Activated T-cell treated with anti-CD3 and anti-CD28 coated beads, Interleukin-2, amount 50 U/mL, for 72 hours (primary cell): ENCODE measurements around the gene DHRS7B. TPM values are rescaled to one million over a fixed set of nuclear protein-coding genes. Genes with fewer than 3 reads are reported as not detected.

ENCODE experiments used
- ATAC-seq, 2 donors: fragments of 150-1000 bp; cut with Tn5 transposase; replicated peaks in 1 of 2; 2 replicates each; pipeline ENCODE4 v1.10.0; 2021; ENCODE audit warnings: moderate library complexity in 2 of 2, mild to moderate bottlenecking in 1 of 2
- DNase-seq, 2 donors: peaks; one replicate each; pipeline ENCODE4 v3.0.0; 2021 to 2022; ENCODE audit warnings: mixed read lengths in 1 of 2
- H3K27ac Mint-ChIP-seq: one replicate; pipeline ENCODE4 v1.8.0; 2022; ENCODE audit warnings: mild to moderate bottlenecking, moderate library complexity, mixed read lengths
- H3K27me3 Mint-ChIP-seq: one replicate; pipeline ENCODE4 v1.8.0; 2022; ENCODE audit warnings: low read depth, mixed read lengths
- H3K36me3 Mint-ChIP-seq, 2 donors: one replicate each; pipeline ENCODE4 v1.8.0; 2022; ENCODE audit warnings: mixed read lengths in 2 of 2, mild to moderate bottlenecking in 1 of 2; ENCODE audit not compliant: insufficient read depth in 2 of 2
- H3K4me1 Mint-ChIP-seq: one replicate; pipeline ENCODE4 v1.8.0; 2022; ENCODE audit warnings: low read depth, mixed read lengths
- H3K4me3 Mint-ChIP-seq, 2 donors: one replicate each; pipeline ENCODE4 v1.8.0; 2022; ENCODE audit warnings: mild to moderate bottlenecking in 2 of 2, mixed read lengths in 2 of 2, moderate library complexity in 2 of 2
- H3K9me3 Mint-ChIP-seq, 2 donors: one replicate each; pipeline ENCODE4 v1.8.0; 2022; ENCODE audit warnings: mixed read lengths in 2 of 2
- total RNA-seq, 2 donors: library from RNA; stranded (reverse); gene quantifications; one replicate each; pipeline ENCODE4 v1.2.3, GENCODE V29; 2022

Gene DHRS7B
- total RNA-seq, 2 donors from 2014 or later = 19.5 to 21.4 TPM

GRCh38 chr17:21146362-21147015 is 19.7 kb downstream of the DHRS7B start:
- no peak overlapping the region for H3K4me3 Mint-ChIP-seq
- no peaks in the 10 kb centered on the region for H3K4me1 Mint-ChIP-seq
- H3K9me3 Mint-ChIP-seq = peaks cover 4 to 5% of the 10 kb centered on the region in 2 donors
- peaks cover 7 to 24% of the 10 kb centered on the region in 2 donors for H3K36me3 Mint-ChIP-seq
- H3K27me3 Mint-ChIP-seq = no peaks in the 10 kb centered on the region
- ATAC-seq (no peak), DNase-seq (no peak)
- no peak overlapping the region for H3K27ac Mint-ChIP-seq

GRCh38 chr17:21149621-21150020 is 22.9 kb downstream of the DHRS7B start:
- Mint-ChIP-seq H3K27ac (no peak overlapping the region), H3K36me3 (peaks cover 19 to 34% of the 10 kb centered on the region in 2 donors), H3K4me1 (no peaks in the 10 kb centered on the region), H3K4me3 (no peak overlapping the region), H3K9me3 (peaks cover 9 to 10% of the 10 kb centered on the region in 2 donors), H3K27me3 (no peaks in the 10 kb centered on the region)
- no peak for ATAC-seq
- no peak for DNase-seq

DNA sequence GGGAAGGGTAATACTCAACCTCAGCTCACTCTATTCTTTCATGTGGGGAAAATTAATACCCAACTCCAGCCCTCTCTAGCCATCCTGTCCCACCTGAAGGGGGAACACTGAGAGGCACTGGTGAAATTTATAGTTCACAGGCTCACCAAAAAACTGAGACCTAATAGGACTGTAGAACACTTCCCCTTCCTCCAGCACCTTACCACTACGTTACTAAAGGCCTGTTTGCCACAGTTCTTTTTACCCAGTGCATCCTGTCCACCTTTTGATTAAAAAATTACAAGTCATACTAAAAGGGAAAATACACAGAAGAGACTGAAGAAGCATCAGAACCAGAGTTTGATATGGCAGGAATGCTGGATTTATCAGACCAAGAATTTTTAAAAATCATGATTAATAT is 26.0 kb downstream of the DHRS7B start:
- no peak for DNase-seq
- Mint-ChIP-seq H3K4me1 (peaks cover 10% of the 10 kb centered on the region), H3K9me3 (peaks cover 9 to 12% of the 10 kb centered on the region in 2 donors), H3K27ac (no peak overlapping the region), H3K27me3 (no peaks in the 10 kb centered on the region), H3K36me3 (peaks cover 22 to 29% of the 10 kb centered on the region in 2 donors), H3K4me3 (no peak overlapping the region)
- ATAC-seq = no peak

DNA sequence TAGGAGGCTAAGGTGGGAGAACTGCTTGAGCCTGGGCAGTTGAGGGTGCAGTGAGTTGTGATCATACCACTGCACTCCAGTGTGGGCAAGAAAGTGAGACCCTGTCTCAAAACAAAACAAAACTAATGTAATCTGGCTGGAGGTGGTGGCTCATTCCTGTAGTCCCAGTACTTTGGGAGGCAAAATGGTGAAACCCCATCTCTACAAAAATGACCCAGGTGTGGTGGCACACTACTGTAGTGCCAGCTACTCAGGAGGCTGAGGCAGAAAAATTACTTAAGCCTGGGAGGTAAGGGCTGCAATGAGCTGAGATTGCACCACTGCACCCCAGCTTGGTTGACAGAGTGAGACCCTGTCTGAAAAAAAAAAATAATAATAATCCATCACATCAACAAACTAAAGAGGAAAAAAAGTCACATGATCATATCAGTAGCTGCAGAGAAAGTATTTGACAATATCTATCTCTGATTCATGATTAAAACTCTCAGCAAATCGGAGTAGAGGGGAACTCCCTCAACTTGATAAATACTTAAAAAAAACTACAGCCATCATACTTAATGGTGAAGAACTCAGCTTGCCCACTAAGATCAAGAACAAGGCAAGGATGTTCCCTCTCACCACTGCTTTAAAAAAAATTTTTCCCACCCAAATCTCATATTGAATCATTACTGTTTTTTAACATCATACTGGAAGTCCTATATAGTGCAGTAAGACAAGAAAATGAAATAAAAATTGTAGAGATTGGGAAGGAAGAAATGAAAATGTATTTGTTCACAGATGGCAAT is 31.0 kb downstream of the DHRS7B start:
- peak; percentile 74 to 88 for ATAC-seq
- Mint-ChIP-seq H3K9me3 (peaks cover 5 to 8% of the 10 kb centered on the region in 2 donors), H3K4me3 (peak overlapping the region in 1 of 2 donors; percentile 62), H3K27ac (peak overlapping the region; percentile 81), H3K4me1 (peaks cover 19% of the 10 kb centered on the region), H3K36me3 (peaks cover 12 to 21% of the 10 kb centered on the region in 2 donors), H3K27me3 (no peaks in the 10 kb centered on the region)
- peak in 1 of 2 donors; percentile 12 for DNase-seq

GRCh38 chr17:21160401-21160800 is 33.6 kb downstream of the DHRS7B start:
- no peak overlapping the region for H3K27ac Mint-ChIP-seq
- no peaks in the 10 kb centered on the region for H3K27me3 Mint-ChIP-seq
- peaks cover 0 to 10% of the 10 kb centered on the region in 2 donors for H3K36me3 Mint-ChIP-seq
- DNase-seq = no peak
- H3K4me1 Mint-ChIP-seq = peaks cover 19% of the 10 kb centered on the region
- ATAC-seq = no peak
- peaks cover 2 to 3% of the 10 kb centered on the region in 2 donors for H3K9me3 Mint-ChIP-seq
- H3K4me3 Mint-ChIP-seq = no peak overlapping the region

DNA sequence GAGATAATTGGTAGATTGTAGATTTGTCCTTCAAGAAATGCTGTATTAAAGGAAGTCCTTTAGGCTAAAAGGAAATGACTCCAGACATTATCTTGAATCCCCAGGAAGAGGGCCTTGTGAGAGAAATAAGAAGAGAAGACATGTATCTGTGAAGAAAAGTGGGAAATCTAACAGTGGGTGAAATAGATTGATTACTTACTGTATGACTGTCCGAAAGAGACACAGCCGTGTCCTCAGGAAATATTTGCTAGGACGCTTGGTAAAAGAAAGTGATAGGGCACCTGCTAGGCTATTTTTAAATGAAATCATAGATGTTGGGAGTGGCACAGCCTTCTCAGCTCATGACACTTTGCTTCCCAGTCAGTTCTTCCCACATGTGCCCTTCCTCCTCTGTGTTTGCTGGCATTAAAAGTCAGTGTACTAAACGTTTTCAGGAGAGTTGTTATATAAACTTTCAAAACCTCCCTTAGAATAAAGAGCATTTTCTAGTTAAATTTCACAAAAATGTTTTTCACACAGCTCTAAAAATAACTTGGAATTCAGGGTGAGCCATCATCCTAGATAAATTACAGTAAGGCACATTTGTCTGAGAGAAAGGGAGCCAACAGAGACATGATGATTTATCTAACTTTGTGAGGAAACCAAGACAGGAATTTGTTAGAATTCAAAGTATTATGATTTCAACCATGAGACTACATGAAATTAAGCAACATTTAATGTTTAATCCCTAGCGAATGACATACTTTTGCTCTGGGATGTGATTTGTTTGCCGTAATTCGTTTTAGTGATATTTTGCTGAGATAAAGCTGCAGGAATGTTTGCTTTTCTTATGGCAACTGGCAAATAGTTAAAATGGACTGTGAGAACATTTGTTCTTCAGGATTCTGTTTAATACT is 35.0 kb downstream of the DHRS7B start:
- DNase-seq = no peak
- H3K4me3 Mint-ChIP-seq = no peak overlapping the region
- no peaks in the 10 kb centered on the region for H3K27me3 Mint-ChIP-seq
- peaks cover 19% of the 10 kb centered on the region for H3K4me1 Mint-ChIP-seq
- H3K36me3 Mint-ChIP-seq = peaks cover 0 to 6% of the 10 kb centered on the region in 2 donors
- ATAC-seq = no peak
- no peak overlapping the region for H3K27ac Mint-ChIP-seq
- H3K9me3 Mint-ChIP-seq = peaks cover 0 to 2% of the 10 kb centered on the region in 2 donors

DNA sequence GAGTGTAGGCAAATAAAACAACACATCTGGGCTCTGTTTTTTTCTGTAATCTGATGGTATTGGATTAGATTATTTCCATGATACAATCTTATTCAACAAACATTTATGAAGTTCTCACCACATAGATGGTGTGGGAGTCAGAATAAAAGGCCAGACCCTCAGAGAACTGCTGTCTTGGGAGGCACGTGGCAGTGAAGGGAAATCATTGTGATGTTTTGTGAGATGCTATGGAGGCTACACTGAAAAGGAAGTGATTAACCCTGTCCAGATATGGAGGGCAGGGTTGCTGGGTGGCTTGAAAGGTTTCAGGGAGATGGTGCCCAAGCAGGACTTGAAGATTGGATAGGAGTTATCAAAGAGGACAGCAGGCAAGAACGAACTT is 35.6 kb downstream of the DHRS7B start:
- H3K27ac Mint-ChIP-seq = no peak overlapping the region

DNA sequence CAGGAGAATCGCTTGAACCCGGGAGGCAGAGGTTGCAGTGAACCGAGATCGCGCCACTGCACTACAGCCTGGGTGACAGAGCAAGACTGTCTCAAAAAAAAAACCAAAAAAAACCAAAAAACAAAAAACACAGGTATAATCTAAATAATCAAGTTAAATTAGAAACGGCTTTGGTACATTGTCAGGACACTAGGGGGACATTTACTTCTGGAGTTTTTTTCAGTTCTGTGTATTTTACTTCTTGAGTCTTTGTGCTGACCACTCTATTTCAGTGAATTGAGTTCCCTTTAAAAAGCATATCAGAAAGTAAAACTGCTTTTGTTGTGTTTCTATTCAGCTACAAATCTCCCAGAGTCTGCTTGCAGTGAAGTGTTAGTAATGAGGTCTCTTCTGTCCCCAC is 36.3 kb downstream of the DHRS7B start:
- H3K9me3 Mint-ChIP-seq = peaks cover 0 to 2% of the 10 kb centered on the region in 2 donors
- H3K36me3 Mint-ChIP-seq = peaks cover 0 to 6% of the 10 kb centered on the region in 2 donors
- peaks cover 5% of the 10 kb centered on the region for H3K4me1 Mint-ChIP-seq
- no peak overlapping the region for H3K27ac Mint-ChIP-seq
- DNase-seq (no peak), ATAC-seq (no peak)
- no peak overlapping the region for H3K4me3 Mint-ChIP-seq
- H3K27me3 Mint-ChIP-seq = no peaks in the 10 kb centered on the region

More for the DNA sequence above, 35.6 kb downstream of the DHRS7B start:
- H3K9me3 Mint-ChIP-seq = peaks cover 0 to 2% of the 10 kb centered on the region in 2 donors
- no peaks in the 10 kb centered on the region for H3K27me3 Mint-ChIP-seq
- no peak for DNase-seq
- peaks cover 0 to 6% of the 10 kb centered on the region in 2 donors for H3K36me3 Mint-ChIP-seq
- ATAC-seq = no peak
- peaks cover 13% of the 10 kb centered on the region for H3K4me1 Mint-ChIP-seq
- H3K4me3 Mint-ChIP-seq = no peak overlapping the region

DNA sequence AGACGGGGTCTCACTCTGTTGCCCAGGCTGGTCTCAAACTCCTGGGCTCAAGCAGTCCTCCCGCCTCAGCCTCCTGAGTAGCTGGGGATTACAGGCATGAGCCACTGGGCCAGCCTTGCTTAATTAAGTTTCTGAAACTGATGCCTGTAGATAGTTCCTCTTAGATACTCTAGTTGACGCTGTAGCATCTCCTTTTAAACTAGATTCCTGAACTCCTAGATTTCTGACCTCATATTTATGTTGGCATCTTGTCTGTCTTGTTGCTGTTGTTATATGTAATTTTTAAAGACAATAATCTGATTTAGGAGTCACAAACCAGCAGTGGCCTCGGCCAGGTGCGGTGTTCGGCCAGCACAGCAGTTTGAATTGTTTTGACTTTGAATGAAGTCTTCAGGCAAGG is 37.5 kb downstream of the DHRS7B start:
- H3K9me3 Mint-ChIP-seq = no peaks in the 10 kb centered on the region
- H3K27ac Mint-ChIP-seq = no peak overlapping the region
- DNase-seq = no peak

GRCh38 chr17:21164620-21165019 is 37.9 kb downstream of the DHRS7B start:
- Mint-ChIP-seq H3K4me3 (no peak overlapping the region), H3K27me3 (no peaks in the 10 kb centered on the region), H3K4me1 (peaks cover 5% of the 10 kb centered on the region), H3K36me3 (no peaks in the 10 kb centered on the region), H3K27ac (no peak overlapping the region), H3K9me3 (no peaks in the 10 kb centered on the region)
- ATAC-seq (no peak), DNase-seq (no peak)

More for the DNA sequence above, 37.5 kb downstream of the DHRS7B start:
- no peak for ATAC-seq
- H3K36me3 Mint-ChIP-seq = no peaks in the 10 kb centered on the region
- H3K4me3 Mint-ChIP-seq = no peak overlapping the region
- H3K27me3 Mint-ChIP-seq = no peaks in the 10 kb centered on the region
- H3K4me1 Mint-ChIP-seq = peaks cover 5% of the 10 kb centered on the region

DNA sequence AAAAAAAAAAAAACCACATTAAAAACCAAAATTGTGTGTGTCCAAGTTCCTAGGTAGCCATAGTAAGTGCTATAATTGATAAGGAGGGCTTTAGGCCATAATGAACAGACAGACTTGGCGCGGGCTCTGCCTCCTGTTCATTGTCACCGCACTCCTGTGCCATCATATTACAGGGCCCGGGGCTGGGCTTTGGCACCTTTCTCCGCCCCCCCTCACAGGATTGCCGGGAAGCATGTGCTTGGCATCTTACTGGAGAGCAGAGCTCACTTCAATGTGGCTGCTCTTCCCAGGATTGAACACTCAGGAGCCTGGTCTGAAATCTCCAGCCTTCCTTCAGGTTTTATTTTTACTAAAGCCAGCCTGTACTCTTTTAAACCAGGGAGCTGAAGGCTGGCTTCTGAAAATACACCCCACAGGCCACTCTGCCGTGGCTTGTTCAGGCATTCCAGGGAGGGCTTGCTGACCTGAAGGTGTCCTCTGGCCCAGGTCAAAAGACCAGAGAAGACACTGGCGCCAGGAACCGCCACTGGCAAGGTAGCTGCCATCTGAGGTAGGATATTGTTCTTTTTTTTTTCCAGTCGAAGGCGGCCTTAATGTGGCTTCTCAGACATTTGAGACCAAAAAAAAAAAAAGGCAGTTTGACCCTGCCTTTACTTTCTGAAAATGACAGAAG is 39.3 kb downstream of the DHRS7B start:
- Mint-ChIP-seq H3K27me3 (no peaks in the 10 kb centered on the region), H3K4me1 (peaks cover 11% of the 10 kb centered on the region), H3K27ac (no peak overlapping the region), H3K9me3 (no peaks in the 10 kb centered on the region), H3K4me3 (no peak overlapping the region), H3K36me3 (no peaks in the 10 kb centered on the region)
- DNase-seq (no peak), ATAC-seq (no peak)

- no peaks in the 10 kb centered on the region for H3K9me3 Mint-ChIP-seq
- no peaks in the 10 kb centered on the region for H3K36me3 Mint-ChIP-seq
- H3K27ac Mint-ChIP-seq = no peak overlapping the region
- no peak for ATAC-seq
- peaks cover 17% of the 10 kb centered on the region for H3K4me1 Mint-ChIP-seq
- H3K27me3 Mint-ChIP-seq = no peaks in the 10 kb centered on the region
- no peak overlapping the region for H3K4me3 Mint-ChIP-seq
- DNase-seq = no peak
These were observed 39.9 kb downstream of the DHRS7B start for GRCh38 chr17:21166595-21167210.
